IMR-90 (cell line): ENCODE data around the gene RHOF.

ENCODE experiments used
- CEBPB ChIP-seq: IDR thresholded peaks from 2 replicates; pipeline ENCODE4 v1.6.1; 2012; ENCODE audit warnings: low read depth, low read length, improper control_type of control experiment
- CTCF ChIP-seq: conservative IDR thresholded peaks from 2 replicates; pipeline ENCODE4 v1.5.1; 2012; ENCODE audit warnings: mild to moderate bottlenecking, low read depth, low read length, improper control_type of control experiment
- ELK1 ChIP-seq: fragments of 150-350 bp; IDR thresholded peaks from 2 replicates; pipeline ENCODE4 v1.6.1; 2016; ENCODE audit warnings: low read depth, mild to moderate bottlenecking, low read length, moderate library complexity, borderline replicate concordance
- MAZ ChIP-seq: IDR thresholded peaks from 2 replicates; pipeline ENCODE4 v1.6.1; 2012; ENCODE audit warnings: low read depth, mild to moderate bottlenecking, low read length, improper control_type of control experiment, moderate library complexity, borderline replicate concordance
- MXI1 ChIP-seq: IDR thresholded peaks from 2 replicates; pipeline ENCODE4 v1.6.1; 2012; ENCODE audit warnings: low read depth, mild to moderate bottlenecking, low read length, moderate library complexity, borderline replicate concordance
- POLR2A ChIP-seq: IDR thresholded peaks from 2 replicates; pipeline ENCODE4 v1.6.1; 2012; ENCODE audit warnings: mild to moderate bottlenecking, low read depth, low read length
- RCOR1 ChIP-seq: IDR thresholded peaks from 2 replicates; pipeline ENCODE4 v1.6.1; 2012; ENCODE audit warnings: mild to moderate bottlenecking, low read length, improper control_type of control experiment; ENCODE audit not compliant: insufficient replicate concordance
- RFX5 ChIP-seq: IDR thresholded peaks from 2 replicates; pipeline ENCODE4 v1.8.0; 2012; ENCODE audit warnings: low read depth, mild to moderate bottlenecking, low read length, moderate library complexity
- SMC3 ChIP-seq: fragments of 150-350 bp; IDR thresholded peaks from 2 replicates; pipeline ENCODE4 v1.6.1; 2016; ENCODE audit warnings: low read depth, mild to moderate bottlenecking, antibody characterized with exemption, low read length, moderate library complexity
- USF2 ChIP-seq: fragments of 150-350 bp; IDR thresholded peaks from 2 replicates; pipeline ENCODE4 v1.6.1; 2017; ENCODE audit warnings: mild to moderate bottlenecking, antibody characterized with exemption, low read length, low read depth

- no peak for TF ChIP-seq RCOR1
- no peak for TF ChIP-seq CTCF
- no peak for TF ChIP-seq POLR2A
- TF ChIP-seq CEBPB = no peak
- no peak for TF ChIP-seq RFX5
- no peak for TF ChIP-seq MAZ
- no peak for TF ChIP-seq ELK1
- TF ChIP-seq SMC3 = no peak
- no peak for TF ChIP-seq MXI1
- no peak for TF ChIP-seq USF2
These were observed 24.1 kb downstream of the RHOF start for GRCh38 chr12:121769297-121769830.
